Measurements from ENCODE around the gene HEPHL1.

DNA sequence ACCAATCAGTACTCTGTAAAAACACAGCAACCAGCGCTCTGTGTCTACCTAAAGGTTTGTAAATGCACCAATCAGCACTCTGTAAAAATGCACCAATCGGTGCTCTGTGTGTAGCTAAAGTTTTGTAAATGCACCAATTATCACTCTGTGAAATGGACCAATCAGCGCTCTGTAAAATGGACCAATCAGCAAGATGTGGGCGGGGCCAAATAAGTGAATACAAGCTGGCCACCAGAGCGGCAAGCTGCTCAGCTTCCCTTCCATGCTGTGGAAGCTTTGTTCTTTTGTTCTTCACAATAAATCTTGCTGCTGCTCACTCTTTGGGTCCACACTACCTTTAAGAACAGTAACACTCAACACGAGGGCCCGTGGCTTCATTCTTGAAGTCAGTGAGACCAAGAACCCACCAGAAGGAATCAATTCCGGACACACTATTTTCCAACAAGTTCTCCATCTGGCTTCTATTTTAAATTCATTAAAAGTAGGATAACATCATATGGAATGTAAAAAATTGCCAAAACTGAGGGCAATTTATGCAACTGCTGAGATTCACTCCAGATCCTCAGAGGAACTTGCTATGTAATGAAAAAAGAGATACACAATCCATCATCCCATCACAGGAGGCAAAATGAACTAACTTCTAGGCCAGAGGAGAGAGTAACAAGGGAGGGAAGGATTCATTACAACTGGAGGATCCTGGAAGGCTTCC lies 104.4 kb downstream of the HEPHL1 start:
- TF ChIP-seq TAF1 (IDR thresholded peaks at IDR 0.05; ENCODE audit: borderline replicate concordance, insufficient read depth, low read length) (no peak), POLR2AphosphoS5 (IDR thresholded peaks at IDR 0.05; ENCODE audit: low read depth, low read length) (no peak)
